Bladder microvascular endothelial cell (primary cell): Measurements from ENCODE around the gene SLC7A8. TPM values are rescaled to one million over a fixed set of nuclear protein-coding genes. Genes with fewer than 3 reads are reported as not detected.

Source experiments
- total RNA-seq: library from RNA; depleted of rRNA; stranded (reverse); fragments of >200 nt; gene quantifications from 2 replicates; pipeline ENCODE4 v1.2.3, GENCODE V29; 2014

The SLC7A8 gene
- total RNA-seq: not detected in 2 replicates

DNA sequence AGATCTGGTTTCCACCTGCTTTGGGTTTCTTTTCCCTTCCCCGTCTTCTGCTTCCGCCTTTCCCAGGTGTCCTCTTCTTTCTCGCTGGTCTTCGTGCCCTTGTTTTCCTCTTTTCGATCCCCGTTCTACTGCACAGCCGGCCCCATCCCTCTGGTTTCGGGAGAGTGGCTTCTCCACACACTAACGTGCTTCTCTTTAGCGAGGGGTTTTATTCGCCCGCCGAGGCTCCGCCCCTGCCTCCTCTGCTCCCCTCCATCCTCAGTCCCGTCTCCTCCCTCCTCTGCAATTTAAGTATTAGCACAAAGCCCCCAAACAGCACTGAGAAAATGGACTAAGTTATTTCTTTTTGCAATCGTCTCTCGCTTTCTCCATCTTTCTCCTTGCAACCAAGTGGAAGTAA, at the start of gene SLC7A8:
TSS of gene SLC7A8 (minus strand) at position 182 of the 400 bp plus-strand sequence. CDS start 746 bp downstream, outside the sequence.

DNA sequence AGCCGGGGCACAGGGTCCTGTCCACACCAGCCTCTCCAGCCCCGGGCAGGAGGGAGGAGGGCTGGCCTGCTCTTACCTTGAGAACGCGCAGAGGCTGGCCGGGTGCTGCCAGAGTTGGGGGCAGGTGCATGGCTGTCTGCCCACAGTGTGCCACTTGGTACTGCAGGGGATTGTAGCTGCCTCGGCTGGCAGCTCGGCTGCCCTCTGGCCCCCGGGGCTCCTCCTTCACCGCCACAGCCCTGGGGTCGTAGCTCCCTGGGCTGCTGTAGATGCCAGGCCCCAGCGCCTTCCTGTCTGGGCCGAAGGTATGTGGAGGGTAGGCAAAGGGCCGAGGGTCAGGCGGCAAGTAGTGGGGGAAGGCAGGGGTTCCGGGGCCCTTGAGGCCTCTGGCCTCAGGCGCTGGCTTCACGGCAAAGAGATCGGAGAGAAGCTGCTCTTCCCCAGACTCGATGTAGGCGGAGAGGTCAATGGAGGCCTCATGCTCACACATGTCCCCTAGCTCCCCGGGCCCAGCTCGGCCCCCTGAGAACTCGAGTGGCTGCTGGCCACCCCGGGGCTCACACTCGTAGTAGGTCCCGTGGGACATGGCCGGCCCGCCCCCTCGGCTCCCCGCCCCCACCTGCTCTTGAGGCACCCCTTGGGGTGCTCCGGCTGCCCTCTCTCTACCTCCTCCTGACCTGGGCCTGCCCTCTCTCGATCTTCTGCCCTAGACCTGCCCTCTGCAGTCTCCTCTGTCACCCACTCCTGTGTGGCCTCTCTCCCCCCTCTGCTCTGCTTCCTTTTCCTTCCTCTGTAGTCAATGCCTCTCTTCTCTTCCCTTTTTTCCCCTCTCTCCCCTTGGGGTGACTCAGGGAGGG, 64.7 kb downstream of the SLC7A8 start, which contains the start of gene CEBPE:
TSS of gene CEBPE (minus strand) at position 750 of the 857 bp plus-strand sequence. CDS start at position 586, 164 bp downstream.

DNA sequence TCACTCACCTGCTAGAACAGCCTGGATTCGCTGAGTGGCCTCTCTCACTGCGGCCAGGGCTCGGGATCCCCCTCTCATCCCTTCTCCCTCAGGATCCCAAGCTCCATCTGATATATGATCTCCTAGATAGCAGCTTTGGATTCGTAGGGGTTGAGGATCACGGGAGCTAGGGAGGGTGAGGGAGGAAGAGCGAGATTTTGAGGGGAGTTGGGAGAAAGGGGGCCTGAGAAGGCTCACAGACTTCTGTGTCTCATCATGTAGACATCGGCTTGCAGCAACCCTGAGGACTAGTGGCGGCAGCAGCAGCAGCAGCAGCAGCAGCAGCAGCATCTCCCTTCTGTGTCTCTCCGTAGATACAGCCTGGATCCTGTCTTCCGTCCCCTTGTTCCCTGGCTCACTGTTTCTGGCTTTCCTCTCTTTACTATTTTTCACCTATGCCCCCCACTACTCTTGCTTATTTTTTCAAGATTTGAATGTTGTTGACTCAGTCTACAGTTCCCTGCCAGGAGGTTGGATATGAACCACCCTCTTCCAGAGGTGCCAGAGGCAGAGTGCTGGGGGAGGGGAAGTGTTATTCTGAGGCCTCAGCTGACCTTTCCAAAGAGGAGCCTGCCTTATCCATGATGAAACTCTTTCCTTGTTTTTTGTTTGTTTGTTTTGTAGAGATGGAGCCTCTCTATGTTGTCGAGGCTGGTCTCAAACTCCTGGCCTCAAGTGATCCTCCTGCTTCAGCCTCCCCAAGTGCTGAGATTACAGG, 78.7 kb downstream of the SLC7A8 start, which contains the start of gene CIROP:
TSS of gene CIROP (minus strand) at position 399 of the 757 bp plus-strand sequence. CDS start at position 330, 69 bp downstream.

DNA sequence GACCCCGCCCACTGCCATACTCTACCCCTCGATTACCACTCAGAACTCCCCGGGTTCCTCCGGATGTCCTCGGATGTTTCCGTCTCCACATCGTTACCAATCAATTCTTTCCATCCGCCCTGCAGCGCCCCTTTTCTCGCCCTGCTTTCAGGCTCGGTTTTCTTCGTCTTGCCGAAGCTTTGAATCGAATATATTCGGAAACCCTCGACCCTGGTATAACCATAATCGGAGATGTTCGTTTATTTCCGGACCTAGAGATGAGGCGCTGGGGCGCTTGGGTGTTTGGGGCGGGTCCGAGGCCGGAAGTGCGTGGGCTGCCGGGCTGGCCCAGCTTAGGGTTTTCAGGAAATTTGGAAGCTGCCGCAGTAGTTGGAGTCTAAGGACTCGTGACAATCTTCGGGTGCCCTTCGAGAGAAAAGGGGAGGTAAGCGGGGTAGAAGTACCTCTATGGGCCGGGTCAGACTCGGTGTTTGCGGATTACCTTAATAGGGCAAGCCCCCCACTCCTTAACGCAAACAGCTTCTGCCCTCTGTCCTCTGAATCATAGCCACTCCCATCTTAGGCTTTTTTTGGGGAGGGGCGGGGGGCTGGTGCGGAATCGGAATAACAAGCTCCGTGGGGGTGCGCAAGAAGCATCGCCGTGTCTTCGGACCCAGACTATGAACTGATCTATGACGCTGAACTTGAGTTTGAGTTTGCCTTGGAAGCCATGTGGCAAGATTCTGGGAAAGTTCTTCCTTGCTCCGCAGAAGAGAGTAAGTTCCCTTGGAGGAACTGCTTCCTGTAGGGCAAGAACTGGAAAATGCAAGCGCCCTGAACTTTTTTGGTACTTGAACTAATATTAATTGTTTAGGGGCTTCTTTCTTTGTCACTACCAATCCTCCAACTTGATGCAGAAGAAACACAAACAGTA, 88.0 kb downstream of the SLC7A8 start, which contains the start of gene C14orf119:
TSS of gene C14orf119 (plus strand) at position 310 of the 913 bp plus-strand sequence. CDS start 2,154 bp downstream, outside the sequence.

DNA sequence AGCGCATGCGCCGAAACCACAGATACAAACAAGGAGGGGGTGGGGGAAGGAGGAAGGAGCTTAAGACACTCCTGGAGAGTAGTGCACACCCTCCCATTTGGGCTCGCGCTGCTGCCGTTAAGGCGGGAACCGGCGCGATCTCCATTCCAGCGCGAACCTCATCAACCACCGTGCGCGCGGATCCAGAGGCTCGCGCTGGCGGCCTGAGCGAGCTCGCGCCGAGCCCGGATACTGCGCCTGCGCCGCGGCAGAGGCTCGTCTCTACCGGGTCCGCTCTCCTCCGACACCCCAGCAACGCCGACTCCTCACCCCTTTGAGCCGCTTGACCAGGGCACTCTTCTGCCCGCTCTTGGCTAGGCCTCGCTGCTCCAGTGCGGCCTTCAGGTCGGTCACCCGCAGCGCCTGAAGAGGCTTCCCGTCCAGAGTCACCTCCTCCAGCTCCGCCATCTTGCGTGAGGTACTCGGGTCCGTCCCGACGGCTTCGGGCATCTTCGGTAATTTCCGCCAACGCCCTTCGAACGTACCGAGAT, 88.7 kb downstream of the SLC7A8 start, which contains the start of gene ACIN1:
TSS of gene ACIN1 (minus strand) at position 471 of the 530 bp plus-strand sequence. CDS start at position 447, 24 bp downstream.

Other genes starting within 250 kb of the SLC7A8 start
- gene HAUS4, start 226.6 kb downstream of the SLC7A8 start, total RNA-seq: 29.3 and 57.6 TPM in 2 replicates
- gene AJUBA, start 201.1 kb downstream of the SLC7A8 start, total RNA-seq: 43.4 and 94.0 TPM in 2 replicates
- gene C14orf93, start 173.5 kb downstream of the SLC7A8 start, total RNA-seq: 4.5 and 6.0 TPM in 2 replicates
- 226 and 241 TPM in 2 replicates for gene PSMB5, start 148.8 kb downstream of the SLC7A8 start, total RNA-seq
- not detected in 2 replicates for gene PSMB11, start 141.4 kb downstream of the SLC7A8 start, total RNA-seq
- gene CDH24, start 126.1 kb downstream of the SLC7A8 start, total RNA-seq: 8.7 and 10.9 TPM in 2 replicates
- 48.9 and 102 TPM in 2 replicates for gene ACIN1, start 88.5 kb downstream of the SLC7A8 start, total RNA-seq
- gene C14orf119, start 88.2 kb downstream of the SLC7A8 start, total RNA-seq: 47.2 and 51.0 TPM in 2 replicates
- gene CIROP, start 78.7 kb downstream of the SLC7A8 start, total RNA-seq: not detected in 2 replicates
- not detected in 2 replicates for gene CEBPE, start 64.4 kb downstream of the SLC7A8 start, total RNA-seq
- gene RNF212B, start 54.3 kb upstream of the SLC7A8 start, total RNA-seq: not detected in 2 replicates
- gene HOMEZ, start 102.5 kb upstream of the SLC7A8 start, total RNA-seq: 4.0 and 7.1 TPM in 2 replicates
- gene PPP1R3E, start 119.2 kb upstream of the SLC7A8 start, total RNA-seq: 0.81 and 2.1 TPM in 2 replicates
- gene BCL2L2, start 123.2 kb upstream of the SLC7A8 start, total RNA-seq: 7.4 and 13.0 TPM in 2 replicates
- gene PABPN1, start 137.8 kb upstream of the SLC7A8 start, total RNA-seq: 52.9 and 97.5 TPM in 2 replicates
- 0.97 and 3.7 TPM in 2 replicates for gene SLC22A17, start 169.2 kb upstream of the SLC7A8 start, total RNA-seq
- 0.13 TPM in 1 of 2 replicates, not detected in the other for gene EFS, start 181.5 kb upstream of the SLC7A8 start, total RNA-seq
- gene IL25, start 189.1 kb upstream of the SLC7A8 start, total RNA-seq: not detected in 2 replicates
- gene CMTM5, start 193.4 kb upstream of the SLC7A8 start, total RNA-seq: not detected in 2 replicates
- not detected in 2 replicates for gene MYH6, start 224.6 kb upstream of the SLC7A8 start, total RNA-seq